Measurements from ENCODE around the gene HOXA6. TPM values are rescaled to one million over a fixed set of nuclear protein-coding genes. Genes with fewer than 3 reads are reported as not detected.

Gene HOXA6
- total RNA-seq, 1 donor from 2014 or later = not detected

GRCh38 chr7:27181795-27182275 lies 34.3 kb upstream of the HOXA6 start:
- intact Hi-C loops (cut with micrococcal nuclease) = no loop called here
- no peak overlapping the region for H3K4me3 Mint-ChIP-seq
- peaks cover 79% of the 10 kb centered on the region for H3K27me3 Mint-ChIP-seq (ENCODE audit: insufficient read depth)
- DNase-seq (ENCODE audit: low spot score) = no peak
- peaks cover 9% of the 10 kb centered on the region for H3K4me1 Mint-ChIP-seq (ENCODE audit: low read depth)
- H3K9me3 Mint-ChIP-seq = no peaks in the 10 kb centered on the region
- no peak overlapping the region for H3K27ac Mint-ChIP-seq
- H3K36me3 Mint-ChIP-seq (ENCODE audit: low read depth) = no peaks in the 10 kb centered on the region

GRCh38 chr7:27180431-27181420 lies 33.2 kb upstream of the HOXA6 start:
- Mint-ChIP-seq H3K4me3 (no peak overlapping the region), H3K4me1 (ENCODE audit: low read depth) (peaks cover 9% of the 10 kb centered on the region), H3K27me3 (ENCODE audit: insufficient read depth) (peaks cover 69% of the 10 kb centered on the region), H3K9me3 (no peaks in the 10 kb centered on the region), H3K27ac (no peak overlapping the region), H3K36me3 (ENCODE audit: low read depth) (no peaks in the 10 kb centered on the region)
- no peak for DNase-seq (ENCODE audit: low spot score)
- intact Hi-C loops (cut with micrococcal nuclease) = no loop called here

GRCh38 chr7:27179503-27180430 lies 32.2 kb upstream of the HOXA6 start:
- Mint-ChIP-seq H3K4me3 (no peak overlapping the region), H3K27ac (no peak overlapping the region), H3K9me3 (no peaks in the 10 kb centered on the region), H3K27me3 (ENCODE audit: insufficient read depth) (peaks cover 66% of the 10 kb centered on the region), H3K4me1 (ENCODE audit: low read depth) (peaks cover 9% of the 10 kb centered on the region), H3K36me3 (ENCODE audit: low read depth) (no peaks in the 10 kb centered on the region)
- DNase-seq (ENCODE audit: low spot score) = peak; percentile 33
- intact Hi-C loops (cut with micrococcal nuclease) = no loop called here

- Mint-ChIP-seq H3K27ac (no peak overlapping the region), H3K4me1 (ENCODE audit: low read depth) (peaks cover 9% of the 10 kb centered on the region), H3K4me3 (no peak overlapping the region), H3K36me3 (ENCODE audit: low read depth) (no peaks in the 10 kb centered on the region), H3K9me3 (no peaks in the 10 kb centered on the region), H3K27me3 (ENCODE audit: insufficient read depth) (peaks cover 66% of the 10 kb centered on the region)
- intact Hi-C loops (cut with micrococcal nuclease) = no loop called here
- DNase-seq (ENCODE audit: low spot score) = no peak
Observed at GRCh38 chr7:27179030-27179429, 31.5 kb upstream of the HOXA6 start.

GRCh38 chr7:27178366-27178765 lies 30.8 kb upstream of the HOXA6 start:
- Mint-ChIP-seq H3K4me3 (no peak overlapping the region), H3K27ac (no peak overlapping the region), H3K4me1 (ENCODE audit: low read depth) (peaks cover 9% of the 10 kb centered on the region), H3K27me3 (ENCODE audit: insufficient read depth) (peaks cover 59% of the 10 kb centered on the region), H3K9me3 (no peaks in the 10 kb centered on the region), H3K36me3 (ENCODE audit: low read depth) (no peaks in the 10 kb centered on the region)
- intact Hi-C loops (cut with micrococcal nuclease) = no loop called here
- no peak for DNase-seq (ENCODE audit: low spot score)

- no peak overlapping the region for H3K27ac Mint-ChIP-seq
- intact Hi-C loops (cut with micrococcal nuclease) = no loop called here
- no peaks in the 10 kb centered on the region for H3K36me3 Mint-ChIP-seq (ENCODE audit: low read depth)
- H3K4me1 Mint-ChIP-seq (ENCODE audit: low read depth) = peaks cover 9% of the 10 kb centered on the region
- H3K4me3 Mint-ChIP-seq = no peak overlapping the region
- no peak for DNase-seq (ENCODE audit: low spot score)
- peaks cover 56% of the 10 kb centered on the region for H3K27me3 Mint-ChIP-seq (ENCODE audit: insufficient read depth)
- no peaks in the 10 kb centered on the region for H3K9me3 Mint-ChIP-seq
Observed at GRCh38 chr7:27177795-27178320, 30.3 kb upstream of the HOXA6 start.

- no peaks in the 10 kb centered on the region for H3K9me3 Mint-ChIP-seq
- intact Hi-C loops (cut with micrococcal nuclease) = no loop called here
- no peak overlapping the region for H3K4me3 Mint-ChIP-seq
- no peak overlapping the region for H3K27ac Mint-ChIP-seq
- peaks cover 56% of the 10 kb centered on the region for H3K27me3 Mint-ChIP-seq (ENCODE audit: insufficient read depth)
- DNase-seq (ENCODE audit: low spot score) = no peak
- no peaks in the 10 kb centered on the region for H3K36me3 Mint-ChIP-seq (ENCODE audit: low read depth)
- peaks cover 12% of the 10 kb centered on the region for H3K4me1 Mint-ChIP-seq (ENCODE audit: low read depth)
Observed at GRCh38 chr7:27176962-27177794, 29.6 kb upstream of the HOXA6 start.

- Mint-ChIP-seq H3K4me3 (no peak overlapping the region), H3K4me1 (ENCODE audit: low read depth) (peaks cover 17% of the 10 kb centered on the region), H3K9me3 (no peaks in the 10 kb centered on the region), H3K27me3 (ENCODE audit: insufficient read depth) (peaks cover 61% of the 10 kb centered on the region), H3K27ac (no peak overlapping the region), H3K36me3 (ENCODE audit: low read depth) (peaks cover 2% of the 10 kb centered on the region)
- intact Hi-C loops (cut with micrococcal nuclease) = no loop called here
- DNase-seq (ENCODE audit: low spot score) = no peak
Observed at GRCh38 chr7:27176524-27176845, 28.9 kb upstream of the HOXA6 start.

GRCh38 chr7:27175626-27176523 lies 28.3 kb upstream of the HOXA6 start:
- Mint-ChIP-seq H3K36me3 (ENCODE audit: low read depth) (peaks cover 2% of the 10 kb centered on the region), H3K4me1 (ENCODE audit: low read depth) (peaks cover 17% of the 10 kb centered on the region), H3K9me3 (no peaks in the 10 kb centered on the region), H3K27ac (no peak overlapping the region), H3K27me3 (ENCODE audit: insufficient read depth) (peaks cover 60% of the 10 kb centered on the region), H3K4me3 (no peak overlapping the region)
- no peak for DNase-seq (ENCODE audit: low spot score)
- intact Hi-C loops (cut with micrococcal nuclease) = no loop called here

GRCh38 chr7:27174874-27175625 lies 27.5 kb upstream of the HOXA6 start:
- Mint-ChIP-seq H3K4me1 (ENCODE audit: low read depth) (peaks cover 17% of the 10 kb centered on the region), H3K27me3 (ENCODE audit: insufficient read depth) (peaks cover 62% of the 10 kb centered on the region), H3K27ac (peak overlapping the region; percentile 29), H3K4me3 (no peak overlapping the region), H3K36me3 (ENCODE audit: low read depth) (peaks cover 2% of the 10 kb centered on the region), H3K9me3 (no peaks in the 10 kb centered on the region)
- no peak for DNase-seq (ENCODE audit: low spot score)
- intact Hi-C loops (cut with micrococcal nuclease) = loop anchor here (1.0 kb wide), 1 partner anchor 9 kb away; no protein-coding TSS in a partner anchor

All from activated T-helper 1 cell treated with anti-CD3 and anti-CD28 coated beads, Interleukin-12 subunit alpha, Interleukin-12 subunit beta, Interleukin-2, Interleukin-4 antibody, amounts not matched to agents 30 ng/mL and 10 ng/mL and 1 ng/mL, durations not matched to agents 14 hours and 24 hours and 36 hours (primary cell).